DND-41 (cell line): ENCODE results near the gene KRT28.

Source experiments
- ATAC-seq: fragments of 200-7000 bp; cut with Tn5 transposase; 3 replicates; pipeline ENCODE4 v1.9.1; 2021; ENCODE audit warnings: low read depth; ENCODE audit not compliant: insufficient read depth
- DNase-seq: peaks from one replicate; pipeline ENCODE4 v3.0.0-alpha.2; 2020
- H2AFZ ChIP-seq: 2 replicates; pipeline ENCODE4 v1.6.0; 2012; ENCODE audit warnings: low read depth, low read length
- H3K27ac ChIP-seq: 2 replicates; pipeline ENCODE4 v1.5.1; 2012; ENCODE audit warnings: low read length, inconsistent platforms
- H3K27me3 ChIP-seq: fragments of 200-600 bp; sonication (generic); 2 replicates; pipeline ENCODE4 v1.6.0; 2012; ENCODE audit warnings: low read length, mild to moderate bottlenecking, inconsistent platforms; ENCODE audit not compliant: insufficient read depth, poor library complexity
- H3K36me3 ChIP-seq: 2 replicates; pipeline ENCODE4 v1.5.1; 2012; ENCODE audit warnings: low read length, inconsistent platforms; ENCODE audit not compliant: insufficient read depth
- H3K4me1 ChIP-seq: 2 replicates; pipeline ENCODE4 v1.5.1; 2012; ENCODE audit warnings: mild to moderate bottlenecking, low read length; ENCODE audit not compliant: insufficient read depth
- H3K4me2 ChIP-seq: 2 replicates; pipeline ENCODE4 v1.6.0; 2012; ENCODE audit warnings: mild to moderate bottlenecking, moderate library complexity, low read length, inconsistent platforms; ENCODE audit not compliant: insufficient read depth
- H3K4me3 ChIP-seq, 2 experiments: fragments of 200-600 bp in 1 of 2; shearing (Covaris generic) in 1 of 2; 2 replicates each; pipeline ENCODE4 v1.5.1; 2012 to 2016; ENCODE audit warnings: inconsistent platforms in 2 of 2, low read length in 2 of 2, mild to moderate bottlenecking in 2 of 2, low read depth in 1 of 2, moderate library complexity in 1 of 2
- H3K79me2 ChIP-seq: 2 replicates; pipeline ENCODE4 v1.6.0; 2012; ENCODE audit warnings: low read length, inconsistent platforms; ENCODE audit not compliant: insufficient read depth
- H3K9ac ChIP-seq: 2 replicates; pipeline ENCODE4 v1.6.0; 2012; ENCODE audit warnings: low read depth, mild to moderate bottlenecking, inconsistent platforms, low read length, moderate library complexity
- H3K9me3 ChIP-seq: 2 replicates; pipeline ENCODE4 v1.5.1; 2012; ENCODE audit warnings: low read length, moderate library complexity, mild to moderate bottlenecking, inconsistent platforms; ENCODE audit not compliant: insufficient read depth, severe bottlenecking
- H4K20me1 ChIP-seq: 2 replicates; pipeline ENCODE4 v1.6.0; 2012; ENCODE audit warnings: low read length; ENCODE audit not compliant: insufficient read depth
- EZH2 ChIP-seq: IDR thresholded peaks from 3 replicates; pipeline ENCODE4 v1.6.1; 2012; ENCODE audit warnings: borderline replicate concordance, low read depth, mild to moderate bottlenecking, moderate library complexity, low read length, inconsistent platforms; ENCODE audit not compliant: severe bottlenecking
- TF ChIP-seq, protein P1 (sequence below): IDR thresholded peaks from 2 replicates; pipeline ENCODE4 v1.5.1; 2012; ENCODE audit warnings: borderline replicate concordance, low read length, moderate library complexity, mild to moderate bottlenecking; ENCODE audit not compliant: poor library complexity, severe bottlenecking; ENCODE audit errors: extremely low read depth

KRT28 gene

DNA sequence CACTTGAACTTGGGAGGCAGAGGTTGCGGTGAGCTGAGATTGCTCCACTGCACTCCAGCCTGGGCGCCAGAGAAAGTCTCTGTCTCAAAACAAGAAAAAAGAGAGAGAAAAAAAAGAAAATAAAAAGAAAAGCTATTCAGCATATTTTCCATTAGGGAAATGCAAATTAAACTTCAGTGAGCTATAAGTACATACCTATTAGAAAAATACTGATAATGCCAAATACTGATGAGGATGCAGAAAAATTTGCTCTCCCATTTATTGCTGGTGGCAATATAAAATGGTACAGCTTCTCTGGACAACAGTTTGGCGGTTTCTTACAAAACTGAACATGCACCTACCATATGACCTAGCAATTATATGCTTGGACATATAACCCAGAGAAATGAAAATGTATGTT is 12.9 kb upstream of the KRT28 start:
- Histone ChIP-seq H3K79me2 (0 out of 2 replicates have a peak, but pooled peaks cover 4% of the 10 kb centered on the region), H3K9ac (no peak overlapping the region), H3K4me3 (no peak overlapping the region), H3K9me3 (no peaks in the 10 kb centered on the region), H3K4me1 (peaks cover 7% of the 10 kb centered on the region), H2AFZ (no peak overlapping the region), H3K27ac (no peak overlapping the region), H4K20me1 (no peaks in the 10 kb centered on the region), H3K4me2 (no peak overlapping the region), H3K27me3 (no peaks in the 10 kb centered on the region), H3K36me3 (peaks cover 6% of the 10 kb centered on the region)
- no peak for ATAC-seq
- TF ChIP-seq, protein P1, sequence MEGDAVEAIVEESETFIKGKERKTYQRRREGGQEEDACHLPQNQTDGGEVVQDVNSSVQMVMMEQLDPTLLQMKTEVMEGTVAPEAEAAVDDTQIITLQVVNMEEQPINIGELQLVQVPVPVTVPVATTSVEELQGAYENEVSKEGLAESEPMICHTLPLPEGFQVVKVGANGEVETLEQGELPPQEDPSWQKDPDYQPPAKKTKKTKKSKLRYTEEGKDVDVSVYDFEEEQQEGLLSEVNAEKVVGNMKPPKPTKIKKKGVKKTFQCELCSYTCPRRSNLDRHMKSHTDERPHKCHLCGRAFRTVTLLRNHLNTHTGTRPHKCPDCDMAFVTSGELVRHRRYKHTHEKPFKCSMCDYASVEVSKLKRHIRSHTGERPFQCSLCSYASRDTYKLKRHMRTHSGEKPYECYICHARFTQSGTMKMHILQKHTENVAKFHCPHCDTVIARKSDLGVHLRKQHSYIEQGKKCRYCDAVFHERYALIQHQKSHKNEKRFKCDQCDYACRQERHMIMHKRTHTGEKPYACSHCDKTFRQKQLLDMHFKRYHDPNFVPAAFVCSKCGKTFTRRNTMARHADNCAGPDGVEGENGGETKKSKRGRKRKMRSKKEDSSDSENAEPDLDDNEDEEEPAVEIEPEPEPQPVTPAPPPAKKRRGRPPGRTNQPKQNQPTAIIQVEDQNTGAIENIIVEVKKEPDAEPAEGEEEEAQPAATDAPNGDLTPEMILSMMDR, result no peak
- no peak for TF ChIP-seq EZH2
- DNase-seq, result no peak

DNA sequence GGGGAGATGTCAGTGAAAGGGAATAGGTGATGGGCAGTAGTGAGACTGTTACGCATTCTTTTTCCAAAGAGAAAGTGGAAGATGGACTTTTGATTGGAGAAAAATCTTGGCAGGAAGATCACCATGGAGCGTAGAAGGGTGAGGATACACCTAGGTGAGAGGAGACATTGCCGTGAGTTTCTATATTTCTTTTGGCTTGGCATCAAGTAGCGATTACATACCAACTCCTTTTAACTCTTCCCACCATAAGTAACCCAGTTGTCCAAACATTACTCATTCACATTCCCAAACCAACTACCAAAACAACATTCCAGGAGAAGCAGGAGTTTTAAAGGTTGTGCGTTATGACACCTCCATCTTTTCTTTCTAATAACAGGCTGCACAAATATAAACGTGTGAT is 10.7 kb upstream of the KRT28 start:
- H3K9me3 ChIP-seq, result no peaks in the 10 kb centered on the region

GRCh38 chr17:40809721-40810421 is 10.1 kb upstream of the KRT28 start:
- H3K4me3 ChIP-seq, result no peak overlapping the region
- TF ChIP-seq EZH2, result no peak
- no peaks in the 10 kb centered on the region for H3K9me3 ChIP-seq
- H3K27me3 ChIP-seq, result peaks cover 12% of the 10 kb centered on the region
- DNase-seq, result no peak
- no peak overlapping the region for H2AFZ ChIP-seq
- H3K27ac ChIP-seq, result no peak overlapping the region
- no peak overlapping the region for H3K9ac ChIP-seq
- ATAC-seq, result no peak
- H3K4me1 ChIP-seq, result no peaks in the 10 kb centered on the region
- no peak overlapping the region for H3K4me2 ChIP-seq
- no peaks in the 10 kb centered on the region for H3K36me3 ChIP-seq
- no peaks in the 10 kb centered on the region for H4K20me1 ChIP-seq
- H3K79me2 ChIP-seq, result no peaks in the 10 kb centered on the region

More for the DNA sequence above, 10.7 kb upstream of the KRT28 start:
- H3K9ac ChIP-seq, result no peak overlapping the region
- no peaks in the 10 kb centered on the region for H3K36me3 ChIP-seq
- no peak for DNase-seq
- H2AFZ ChIP-seq, result no peak overlapping the region
- no peak overlapping the region for H3K4me2 ChIP-seq
- no peak for ATAC-seq
- H3K27me3 ChIP-seq, result peaks cover 12% of the 10 kb centered on the region
- H3K27ac ChIP-seq, result no peak overlapping the region
- no peak overlapping the region for H3K4me3 ChIP-seq
- H4K20me1 ChIP-seq, result no peaks in the 10 kb centered on the region
- TF ChIP-seq, protein P1, result no peak
- TF ChIP-seq EZH2, result no peak
- no peaks in the 10 kb centered on the region for H3K79me2 ChIP-seq
- no peaks in the 10 kb centered on the region for H3K4me1 ChIP-seq

DNA sequence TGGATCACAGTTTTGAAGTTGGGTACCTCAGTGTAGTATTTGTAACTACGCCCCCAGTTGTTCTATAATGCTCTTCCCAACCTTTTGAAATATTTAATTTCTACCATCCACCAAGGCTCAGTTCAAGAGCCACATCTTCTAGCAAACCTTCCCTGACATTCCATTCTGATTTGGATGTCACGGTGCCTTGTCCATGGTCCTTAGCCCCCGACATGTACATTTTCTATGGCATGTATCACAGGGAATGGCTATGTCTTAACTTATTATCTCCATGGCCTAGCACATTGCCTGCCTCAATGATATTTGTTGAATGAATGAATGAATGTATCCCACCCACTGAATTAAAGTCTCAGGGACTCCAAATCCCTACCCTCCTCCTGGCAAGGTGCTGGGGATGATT is 6.4 kb upstream of the KRT28 start:
- no peaks in the 10 kb centered on the region for H3K36me3 ChIP-seq
- H3K27me3 ChIP-seq, result peaks cover 23% of the 10 kb centered on the region
- no peak overlapping the region for H3K9ac ChIP-seq
- no peaks in the 10 kb centered on the region for H3K79me2 ChIP-seq
- H2AFZ ChIP-seq, result no peak overlapping the region
- TF ChIP-seq EZH2, result no peak
- TF ChIP-seq, protein P1, result no peak
- no peaks in the 10 kb centered on the region for H4K20me1 ChIP-seq
- no peaks in the 10 kb centered on the region; the same call in 1 of the 2 replicates for H3K4me1 ChIP-seq
- no peak overlapping the region for H3K4me2 ChIP-seq
- DNase-seq (no peak), ATAC-seq (no peak)
- no peaks in the 10 kb centered on the region for H3K9me3 ChIP-seq
- no peak overlapping the region for H3K27ac ChIP-seq
- no peak overlapping the region for H3K4me3 ChIP-seq
